Central memory CD8-positive, alpha-beta T cell (primary cell): ENCODE results near the gene DCST1.

Experiments used
- ATAC-seq: fragments of 150-1000 bp; cut with Tn5 transposase; replicated peaks from 2 replicates; pipeline ENCODE4 v1.10.0; 2022; ENCODE audit warnings: mild to moderate bottlenecking, moderate FRiP score, moderate number of reproducible peaks; ENCODE audit not compliant: poor library complexity, severe bottlenecking; ENCODE audit errors: extremely low read depth
- DNase-seq, 2 donors: peaks; one replicate each; pipeline ENCODE4 v3.0.0; 2021; ENCODE audit warnings: low spot score in 2 of 2
- H3K27ac Mint-ChIP-seq: one replicate; pipeline ENCODE4 v1.8.0; 2022; ENCODE audit warnings: low read depth, mild to moderate bottlenecking, moderate library complexity, mixed read lengths
- H3K27me3 Mint-ChIP-seq: one replicate; pipeline ENCODE4 v1.8.0; 2022; ENCODE audit warnings: mixed read lengths
- H3K36me3 Mint-ChIP-seq: one replicate; pipeline ENCODE4 v1.8.0; 2022; ENCODE audit warnings: mild to moderate bottlenecking, moderate library complexity, mixed read lengths; ENCODE audit not compliant: insufficient read depth
- H3K4me1 Mint-ChIP-seq: one replicate; pipeline ENCODE4 v1.8.0; 2022; ENCODE audit warnings: mixed read lengths
- H3K4me3 Mint-ChIP-seq: one replicate; pipeline ENCODE4 v1.8.0; 2022; ENCODE audit warnings: mild to moderate bottlenecking, moderate library complexity, mixed read lengths
- H3K9me3 Mint-ChIP-seq: one replicate; pipeline ENCODE4 v1.8.0; 2022; ENCODE audit warnings: mixed read lengths

Gene DCST1

GRCh38 chr1:155003227-155003765 is 30.3 kb upstream of the DCST1 start:
- Mint-ChIP-seq H3K4me3 (peak overlapping the region; percentile 94), H3K36me3 (peaks cover 10% of the 10 kb centered on the region), H3K27me3 (no peaks in the 10 kb centered on the region), H3K4me1 (peaks cover 58% of the 10 kb centered on the region), H3K27ac (peak overlapping the region; percentile 92), H3K9me3 (no peaks in the 10 kb centered on the region)
- DNase-seq: no peak
- no peak for ATAC-seq

DNA sequence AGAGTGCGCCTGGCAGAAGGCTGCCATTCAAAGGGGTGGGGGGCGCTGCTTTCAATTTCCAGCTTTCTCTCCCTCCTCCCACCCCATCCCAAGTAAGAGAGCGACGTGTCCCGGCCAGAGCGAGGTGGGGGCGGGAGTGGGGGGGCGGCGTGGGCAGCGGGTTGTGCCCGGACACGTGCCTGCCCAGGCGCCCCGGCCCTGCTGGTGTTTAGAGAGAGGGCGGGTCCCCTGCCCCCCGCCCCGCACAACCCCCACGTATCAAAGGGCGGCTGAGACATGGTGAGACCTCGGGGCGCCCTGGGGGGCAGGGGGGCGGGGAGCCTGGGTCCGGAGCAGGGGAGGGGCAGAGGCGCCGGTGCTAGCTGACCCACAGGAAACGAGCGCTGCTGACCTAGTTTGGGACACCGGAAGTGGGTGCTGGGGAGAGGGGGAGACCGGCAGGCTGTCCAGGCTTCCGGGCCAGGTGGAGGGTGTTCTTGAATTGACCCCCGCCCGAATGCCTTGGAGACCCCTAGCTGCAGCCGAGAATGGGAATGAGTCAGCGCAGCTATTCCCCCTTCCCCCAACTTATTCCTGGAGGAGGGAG is 29.8 kb upstream of the DCST1 start:
- peaks cover 10% of the 10 kb centered on the region for H3K36me3 Mint-ChIP-seq
- H3K4me3 Mint-ChIP-seq: peak overlapping the region; percentile 94
- H3K4me1 Mint-ChIP-seq: peaks cover 62% of the 10 kb centered on the region
- no peaks in the 10 kb centered on the region for H3K9me3 Mint-ChIP-seq
- no peak for ATAC-seq
- no peak for DNase-seq
- H3K27me3 Mint-ChIP-seq: no peaks in the 10 kb centered on the region
- H3K27ac Mint-ChIP-seq: peak overlapping the region; percentile 92

- Mint-ChIP-seq H3K4me1 (peaks cover 62% of the 10 kb centered on the region), H3K27me3 (no peaks in the 10 kb centered on the region), H3K36me3 (peaks cover 8% of the 10 kb centered on the region), H3K9me3 (no peaks in the 10 kb centered on the region), H3K27ac (peak overlapping the region; percentile 92), H3K4me3 (peak overlapping the region; percentile 94)
- ATAC-seq (no peak), DNase-seq (no peak)
These were observed 29.1 kb upstream of the DCST1 start for GRCh38 chr1:155004352-155005075.

DNA sequence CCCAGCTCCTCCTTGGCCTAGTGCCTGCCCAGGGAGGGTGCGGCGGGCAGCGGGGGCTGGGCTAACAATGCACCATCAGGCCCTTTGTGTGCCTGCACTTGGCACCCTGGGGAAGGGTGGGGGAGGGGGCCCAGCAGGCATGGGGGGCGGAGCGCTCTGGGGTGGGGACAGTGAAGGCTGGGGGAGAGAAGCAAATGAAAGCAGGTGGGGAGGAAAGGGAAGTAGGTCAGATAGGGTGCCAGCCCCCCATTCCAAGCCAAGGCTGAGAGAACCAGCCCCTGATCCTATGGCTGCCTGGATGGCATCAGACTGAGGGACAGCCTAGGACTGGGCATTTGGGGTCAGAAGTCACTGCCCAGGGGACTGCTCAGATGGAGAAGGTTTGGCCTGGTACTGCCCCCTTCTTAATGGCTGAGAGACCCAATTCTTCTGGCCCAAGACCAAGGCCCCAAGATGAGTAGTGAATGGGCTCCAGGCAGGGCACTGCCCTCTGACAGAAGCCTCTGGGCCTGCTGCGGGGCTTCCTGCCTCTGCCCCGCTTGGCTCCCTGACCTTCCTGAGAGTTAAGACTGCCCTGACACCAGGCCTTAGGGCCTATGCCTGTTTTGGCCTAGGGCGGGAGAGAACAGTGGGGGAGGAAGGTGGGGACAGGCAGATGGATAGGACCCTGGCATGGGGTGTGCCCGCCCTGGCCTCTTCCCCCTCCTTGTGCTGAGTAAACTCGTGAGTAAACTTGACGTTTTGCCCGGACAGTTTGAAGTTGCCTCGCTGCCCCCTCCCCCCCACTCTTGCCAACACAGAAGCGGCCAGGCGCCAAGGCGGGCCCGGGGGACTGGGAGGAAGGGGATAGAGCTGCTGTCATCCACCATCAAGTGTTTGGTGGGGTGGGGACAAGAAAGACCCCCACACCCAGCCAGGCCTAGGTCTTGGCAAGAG is 28.3 kb upstream of the DCST1 start:
- H3K27me3 Mint-ChIP-seq: no peaks in the 10 kb centered on the region
- peaks cover 8% of the 10 kb centered on the region for H3K36me3 Mint-ChIP-seq
- DNase-seq: no peak
- H3K9me3 Mint-ChIP-seq: no peaks in the 10 kb centered on the region
- peak overlapping the region; percentile 92 for H3K27ac Mint-ChIP-seq
- H3K4me3 Mint-ChIP-seq: peak overlapping the region; percentile 94
- no peak for ATAC-seq
- H3K4me1 Mint-ChIP-seq: peaks cover 62% of the 10 kb centered on the region

DNA sequence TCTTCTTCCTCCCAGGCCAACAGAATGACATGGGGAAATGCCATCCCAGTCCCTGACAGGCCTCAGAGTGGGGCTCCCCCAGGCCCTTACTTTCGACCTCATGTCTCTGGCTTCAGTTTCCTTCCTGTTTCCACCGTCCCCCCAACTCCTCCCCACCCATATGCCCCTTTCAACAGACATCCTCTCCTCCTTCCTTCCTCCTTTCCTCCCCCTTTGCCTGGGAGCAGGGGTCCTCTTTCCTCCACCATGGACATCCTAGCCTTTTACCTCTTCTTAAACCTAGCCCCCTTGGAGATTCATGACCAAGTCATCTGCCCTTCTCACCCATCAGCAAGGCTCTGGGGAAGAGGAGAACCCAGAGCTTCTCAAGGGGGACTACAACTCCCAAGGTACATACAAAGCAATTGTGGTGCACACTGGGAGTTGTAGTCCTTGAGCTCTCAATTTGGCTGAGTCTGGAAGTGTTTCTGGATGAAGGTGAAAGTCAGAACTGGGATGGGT is 27.0 kb upstream of the DCST1 start:
- H3K4me1 Mint-ChIP-seq: peaks cover 63% of the 10 kb centered on the region
- ATAC-seq: no peak
- peaks cover 2% of the 10 kb centered on the region for H3K36me3 Mint-ChIP-seq
- H3K9me3 Mint-ChIP-seq: no peaks in the 10 kb centered on the region
- DNase-seq: no peak
- H3K27ac Mint-ChIP-seq: peak overlapping the region; percentile 87
- peak overlapping the region; percentile 17 for H3K4me3 Mint-ChIP-seq
- H3K27me3 Mint-ChIP-seq: no peaks in the 10 kb centered on the region

DNA sequence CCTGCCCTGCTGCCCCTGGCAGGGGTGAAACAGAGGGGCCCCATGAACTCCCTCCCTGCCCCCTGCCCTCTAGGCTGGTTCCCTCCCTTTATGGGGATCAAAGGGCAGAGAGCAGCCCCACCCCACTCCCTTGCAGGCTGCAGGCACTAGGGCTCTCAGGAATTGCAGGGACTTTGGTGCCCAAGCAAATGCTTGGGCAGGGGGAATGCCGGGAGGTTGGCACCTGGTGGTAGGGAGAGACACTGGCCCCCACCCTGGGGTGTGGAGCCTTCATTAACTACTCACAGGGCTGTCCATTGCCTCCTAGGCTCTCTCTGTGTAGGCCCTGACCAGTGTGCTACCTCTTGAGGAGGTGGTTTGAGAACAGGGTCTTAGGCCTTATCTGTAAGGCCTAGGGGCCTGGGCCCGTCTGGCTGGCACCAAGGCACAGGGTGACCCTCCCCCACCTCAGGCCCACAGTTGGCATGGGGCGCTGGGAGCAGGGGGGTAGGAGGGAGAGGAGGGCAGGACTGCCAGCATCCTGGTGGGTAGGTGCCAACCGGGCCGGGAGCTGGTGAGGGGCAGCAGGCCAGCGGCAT is 26.3 kb upstream of the DCST1 start:
- Mint-ChIP-seq H3K36me3 (peaks cover 2% of the 10 kb centered on the region), H3K9me3 (no peaks in the 10 kb centered on the region), H3K4me3 (no peak overlapping the region), H3K27me3 (no peaks in the 10 kb centered on the region), H3K27ac (no peak overlapping the region), H3K4me1 (peaks cover 68% of the 10 kb centered on the region)
- DNase-seq (no peak), ATAC-seq (no peak)

DNA sequence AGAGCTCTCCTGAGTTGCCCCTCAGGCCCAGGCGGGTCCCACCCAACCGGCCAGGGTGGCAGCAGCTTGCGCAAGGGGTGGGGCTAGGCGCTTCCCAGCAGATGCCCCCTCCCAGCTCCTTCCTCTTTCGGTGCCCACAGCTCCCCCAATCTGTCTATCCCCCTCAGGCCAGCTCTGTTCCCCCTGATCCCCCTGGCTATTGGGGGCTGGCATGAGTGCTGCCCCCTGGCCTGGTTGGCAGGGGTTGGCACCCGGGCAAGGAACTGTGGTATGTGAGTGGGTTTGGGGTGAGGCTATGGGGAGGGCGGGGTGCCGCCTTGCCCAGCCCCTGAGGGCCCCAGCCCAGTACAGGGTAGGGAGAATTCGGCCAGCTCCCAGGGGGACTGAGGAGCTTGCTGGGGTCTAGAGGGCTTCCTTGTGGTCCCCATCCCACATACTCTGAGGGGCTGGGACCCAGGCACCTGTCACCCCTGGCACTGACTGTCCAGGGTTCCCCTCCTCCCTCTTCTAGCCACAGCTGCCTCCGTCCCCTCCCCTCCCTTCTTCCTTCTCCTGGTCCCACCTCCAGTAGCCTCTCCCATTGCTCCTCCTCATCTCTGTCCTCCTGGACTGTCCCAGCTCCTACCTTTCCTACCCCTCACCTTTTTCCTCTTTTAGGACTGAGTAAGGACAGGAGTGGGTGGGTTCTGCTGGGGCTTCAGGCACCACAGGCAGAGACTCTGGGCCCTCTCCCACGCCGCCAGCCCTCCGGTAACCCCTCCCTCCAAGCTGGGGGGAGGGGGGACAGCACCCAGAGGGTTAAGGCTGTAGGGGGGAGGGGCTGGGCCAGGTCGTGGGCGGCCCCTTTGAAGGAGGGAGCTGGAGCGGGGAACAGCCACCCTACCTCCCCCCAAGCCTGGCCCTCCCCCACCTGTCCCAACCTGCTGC is 25.3 kb upstream of the DCST1 start:
- no peaks in the 10 kb centered on the region for H3K27me3 Mint-ChIP-seq
- H3K27ac Mint-ChIP-seq: peak overlapping the region; percentile 60
- H3K9me3 Mint-ChIP-seq: no peaks in the 10 kb centered on the region
- DNase-seq (no peak), ATAC-seq (no peak)
- peaks cover 2% of the 10 kb centered on the region for H3K36me3 Mint-ChIP-seq
- peak overlapping the region; percentile 54 for H3K4me3 Mint-ChIP-seq
- peaks cover 74% of the 10 kb centered on the region for H3K4me1 Mint-ChIP-seq

- peak overlapping the region; percentile 60 for H3K27ac Mint-ChIP-seq
- no peak for DNase-seq
- H3K36me3 Mint-ChIP-seq: peaks cover 2% of the 10 kb centered on the region
- ATAC-seq: no peak
- peak overlapping the region; percentile 54 for H3K4me3 Mint-ChIP-seq
- H3K4me1 Mint-ChIP-seq: peaks cover 74% of the 10 kb centered on the region
- H3K27me3 Mint-ChIP-seq: no peaks in the 10 kb centered on the region
- no peaks in the 10 kb centered on the region for H3K9me3 Mint-ChIP-seq
These were observed 24.4 kb upstream of the DCST1 start for GRCh38 chr1:155009221-155009711.

DNA sequence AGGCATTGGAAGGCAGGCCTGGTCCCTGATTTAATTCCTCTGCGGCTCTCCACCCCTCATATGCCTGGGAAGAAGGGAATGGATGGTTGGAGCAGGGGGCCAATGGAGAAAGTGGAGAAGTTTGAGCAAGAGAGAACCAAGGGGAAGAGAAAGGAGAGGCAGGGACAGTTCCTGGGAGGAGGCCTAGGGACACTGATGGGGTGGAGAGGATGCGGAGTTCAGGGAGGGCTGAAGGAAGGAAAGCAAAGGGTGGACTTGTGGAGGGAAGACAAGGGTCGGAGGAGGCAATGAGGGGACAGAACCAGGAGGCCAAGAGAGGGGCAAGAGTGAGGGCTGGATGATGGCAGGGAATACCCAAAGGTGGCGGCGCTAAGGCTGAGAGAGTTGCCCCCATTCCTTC is 23.9 kb upstream of the DCST1 start:
- no peak for DNase-seq
- Mint-ChIP-seq H3K36me3 (peaks cover 2% of the 10 kb centered on the region), H3K4me1 (peaks cover 70% of the 10 kb centered on the region), H3K4me3 (peak overlapping the region; percentile 54), H3K27me3 (no peaks in the 10 kb centered on the region), H3K9me3 (no peaks in the 10 kb centered on the region), H3K27ac (peak overlapping the region; percentile 60)
- ATAC-seq: no peak

DNA sequence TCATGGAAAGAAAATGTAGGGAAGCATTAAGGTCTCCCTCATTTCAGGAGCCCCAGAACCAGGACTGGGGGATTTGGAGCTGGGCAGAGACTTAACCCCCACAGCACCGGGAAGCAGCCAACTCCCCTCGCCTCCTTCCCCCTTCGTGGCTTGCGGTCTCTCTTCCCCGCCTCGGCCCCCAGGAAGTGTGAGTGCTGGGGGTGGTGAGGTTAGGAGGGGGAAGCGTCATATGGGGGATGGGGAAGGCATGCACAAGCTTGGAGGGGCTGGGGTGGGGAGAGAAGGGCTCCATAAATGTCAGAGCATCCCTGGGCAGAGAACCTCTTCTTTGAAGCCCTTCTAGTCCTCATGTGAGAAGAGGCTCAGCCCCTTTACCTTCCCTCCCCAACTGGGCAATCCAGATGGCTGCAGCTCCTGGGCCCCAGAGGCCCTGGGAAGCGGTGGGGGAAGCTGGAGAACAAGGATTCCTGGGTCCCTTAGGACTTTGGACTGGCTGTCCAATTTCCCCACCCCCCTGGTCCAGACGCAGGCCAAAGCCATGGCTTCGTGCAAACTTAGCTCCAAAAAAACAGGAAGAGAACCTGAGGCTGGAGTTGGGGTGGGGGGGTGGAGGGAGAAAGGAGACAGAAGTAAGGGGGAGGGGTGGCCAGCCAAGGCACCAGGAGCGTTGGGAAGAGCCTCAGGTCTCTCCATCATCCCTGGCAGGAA is 23.3 kb upstream of the DCST1 start:
- no peaks in the 10 kb centered on the region for H3K27me3 Mint-ChIP-seq
- H3K27ac Mint-ChIP-seq: peak overlapping the region; percentile 60
- no peaks in the 10 kb centered on the region for H3K9me3 Mint-ChIP-seq
- H3K4me3 Mint-ChIP-seq: peak overlapping the region; percentile 54
- H3K36me3 Mint-ChIP-seq: peaks cover 3% of the 10 kb centered on the region
- no peak for DNase-seq
- ATAC-seq: no peak
- H3K4me1 Mint-ChIP-seq: peaks cover 69% of the 10 kb centered on the region

DNA sequence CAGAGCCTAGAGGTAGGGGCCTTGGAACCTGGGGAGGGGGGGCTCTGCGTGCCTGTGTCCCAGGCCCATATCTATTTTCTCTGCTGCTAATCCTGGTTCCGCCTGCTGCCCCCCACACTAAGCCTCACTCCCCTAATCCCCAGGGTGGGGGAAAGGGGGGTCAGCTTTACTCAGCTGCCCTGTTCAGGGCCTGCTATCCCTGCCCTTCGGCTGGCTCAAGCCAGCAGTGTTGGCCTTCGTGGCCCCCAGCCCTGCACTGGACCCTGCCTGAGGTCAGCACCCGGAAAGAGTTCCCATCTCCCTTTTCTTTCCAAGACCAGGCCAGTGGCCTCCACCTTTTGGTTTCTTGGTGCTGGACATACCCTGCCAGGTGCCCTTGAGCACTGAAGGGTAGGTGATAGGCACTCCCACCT is 22.6 kb upstream of the DCST1 start:
- Mint-ChIP-seq H3K36me3 (peaks cover 7% of the 10 kb centered on the region), H3K9me3 (no peaks in the 10 kb centered on the region), H3K4me1 (peaks cover 69% of the 10 kb centered on the region), H3K4me3 (peak overlapping the region; percentile 11), H3K27ac (peak overlapping the region; percentile 22), H3K27me3 (no peaks in the 10 kb centered on the region)
- no peak for DNase-seq
- no peak for ATAC-seq
